Fibroblast of upper back skin (primary cell): Measurements from ENCODE around the gene TBP.
"Not testable (repeated sequence)": the region's sequence is repeated elsewhere in the genome, so short reads cannot be mapped to it uniquely, and the experiment has no call there.

Experiments
- DNase-seq: peaks from one replicate; pipeline ENCODE4 v3.0.0-alpha.2; 2013

The TBP gene

GRCh38 chr6:170536671-170537070, 17.5 kb upstream of the TBP start:
- DNase-seq = no peak

- DNase-seq = no peak
Measured at GRCh38 chr6:170537329-170537728, 16.8 kb upstream of the TBP start.

GRCh38 chr6:170542031-170542719, 12.0 kb upstream of the TBP start:
- no peak for DNase-seq

GRCh38 chr6:170545405-170545804, 8.8 kb upstream of the TBP start:
- no peak for DNase-seq

GRCh38 chr6:170552765-170553533, 1.2 kb upstream of the TBP start, which contains the start of gene PSMB1:
PSMB1 (minus strand) TSS chr6:170553307; CDS start chr6:170553242, 65 bp downstream.
- DNase-seq = peak; percentile 94

- DNase-seq = no peak
Measured at GRCh38 chr6:170553534-170554012, 596 bp upstream of the TBP start.

GRCh38 chr6:170554796-170555137, 598 bp downstream of the TBP start:
- no peak for DNase-seq

GRCh38 chr6:170555305-170555704, 1.1 kb downstream of the TBP start:
- DNase-seq = no peak

- DNase-seq = no peak
Measured at GRCh38 chr6:170561555-170561954, 7.4 kb downstream of the TBP start.

- no peak for DNase-seq
Measured at GRCh38 chr6:170564936-170565530, 10.9 kb downstream of the TBP start.

GRCh38 chr6:170572704-170573466, 18.7 kb downstream of the TBP start:
- no peak for DNase-seq

GRCh38 chr6:170575250-170575649, 21.1 kb downstream of the TBP start:
- no peak for DNase-seq

GRCh38 chr6:170578909-170579308, 24.7 kb downstream of the TBP start:
- DNase-seq = no peak

- DNase-seq = no peak
Measured at GRCh38 chr6:170583756-170584180, 29.6 kb downstream of the TBP start.

GRCh38 chr6:170584181-170584953, 30.2 kb downstream of the TBP start, which contains the start of gene PDCD2:
PDCD2 (minus strand) TSS chr6:170584637; CDS start chr6:170584581, 56 bp downstream.
- peak; percentile 88 for DNase-seq

GRCh38 chr6:170584954-170585498, 30.9 kb downstream of the TBP start:
- DNase-seq = no peak

GRCh38 chr6:170590725-170591124, 36.6 kb downstream of the TBP start:
- no peak for DNase-seq

- DNase-seq = no peak
Measured at GRCh38 chr6:170596426-170596825, 42.3 kb downstream of the TBP start.

- no peak for DNase-seq
Measured at GRCh38 chr6:170597278-170597677, 43.1 kb downstream of the TBP start.

GRCh38 chr6:170605574-170606259, 51.5 kb downstream of the TBP start:
- no peak for DNase-seq

GRCh38 chr6:170609225-170609624, 55.1 kb downstream of the TBP start:
- not testable (repeated sequence) for DNase-seq
